HepG2 (cell line): ENCODE measurements around the gene ADGRL3. TPM values are rescaled to one million over a fixed set of nuclear protein-coding genes. Genes with fewer than 3 reads are reported as not detected.

Experiments
- ATAC-seq: fragments of 200-7000 bp; cut with Tn5 transposase; 3 replicates; pipeline ENCODE4 v1.9.1; 2020; ENCODE audit warnings: mild to moderate bottlenecking, moderate library complexity
- BruUV-seq: library from RNA; stranded (reverse); fragments of 400-500 nt; replicated peaks from 2 replicates; lab custom pipeline; 2021; lab: Mats Ljungman, UMichigan
- CTCF ChIA-PET: fragments of 300-600 bp; formaldehyde crosslinking; extraction: SDS; loops from one replicate; lab custom pipeline; 2021; ENCODE audit warnings: low total read pairs, inconsistent platforms, low intra/inter-chr PET ratio; lab: Yijun Ruan, JAX
- POLR2A ChIA-PET: fragments of 350-600 bp; sonication (Branson Sonifier 250); formaldehyde crosslinking; loops from one replicate; lab custom pipeline; 2020; ENCODE audit warnings: antibody characterized with exemption, inconsistent platforms; lab: Yijun Ruan, JAX
- DNase-seq: peaks from one replicate; pipeline ENCODE4 v3.0.0-alpha.2; 2015; ENCODE audit warnings: low spot score
- FAIRE-seq: peaks from 3 replicates; lab custom pipeline; 2011; peaks lifted over from hg19 to GRCh38; lab: Jason Lieb, UNC
- H2AFZ ChIP-seq: one replicate; pipeline ENCODE4 v1.6.1; 2011; ENCODE audit warnings: low read length, inconsistent platforms
- H3K27ac ChIP-seq: fragments of 300-600 bp; 3 replicates; pipeline ENCODE4 v1.8.0; 2011; ENCODE audit warnings: mixed run types, mild to moderate bottlenecking, mixed read lengths, low read length, inconsistent platforms; ENCODE audit not compliant: insufficient read depth; ENCODE audit errors: extremely low read length
- H3K27me3 ChIP-seq, 2 experiments: fragments of 200-600 bp in 1 of 2; 2 replicates in 1 of 2; 3 replicates in 1 of 2; pipeline versions ENCODE4 v1.6.0 to v1.8.0; 2011; ENCODE audit warnings: low read length in 2 of 2, mild to moderate bottlenecking in 2 of 2, moderate library complexity in 2 of 2, inconsistent platforms in 1 of 2; ENCODE audit not compliant: insufficient read depth in 2 of 2, control insufficient read depth in 1 of 2
- H3K36me3 ChIP-seq, 2 experiments: fragments of 200-600 bp in 1 of 2; replicated peaks in 1 of 2; 2 replicates in 1 of 2; 3 replicates in 1 of 2; pipeline versions ENCODE4 v1.5.1 to v1.8.0; 2011; ENCODE audit warnings: low read length in 2 of 2, inconsistent platforms in 1 of 2; ENCODE audit not compliant: insufficient read depth in 2 of 2, control insufficient read depth in 1 of 2
- H3K4me1 ChIP-seq: 2 replicates; pipeline ENCODE4 v1.5.1; 2012; ENCODE audit warnings: low read length, inconsistent platforms; ENCODE audit not compliant: insufficient read depth
- H3K4me2 ChIP-seq: 2 replicates; pipeline ENCODE4 v1.6.0; 2011; ENCODE audit warnings: low read depth, low read length, inconsistent platforms
- H3K4me3 ChIP-seq, 3 experiments: fragments of 200-600 bp in 1 of 3; sonication (generic), shearing (Covaris generic) in 1 of 3; replicated peaks in 1 of 3; 2 replicates each; pipeline ENCODE4 v1.5.1; 2011 to 2016; ENCODE audit warnings: low read length in 3 of 3, inconsistent platforms in 2 of 3, low read depth in 2 of 3, mild to moderate bottlenecking in 2 of 3, control low read depth in 1 of 3, mixed read lengths in 1 of 3; ENCODE audit not compliant: insufficient read depth in 1 of 3
- H3K79me2 ChIP-seq: one replicate; pipeline ENCODE4 v1.6.1; 2011; ENCODE audit warnings: low read length, inconsistent platforms; ENCODE audit not compliant: insufficient read depth
- H3K9ac ChIP-seq: 2 replicates; pipeline ENCODE4 v1.6.0; 2011; ENCODE audit warnings: mild to moderate bottlenecking, low read depth, low read length, inconsistent platforms; ENCODE audit not compliant: insufficient read depth
- H3K9me3 ChIP-seq: 2 replicates; pipeline ENCODE4 v1.5.1; 2012; ENCODE audit warnings: mild to moderate bottlenecking, low read length
- H4K20me1 ChIP-seq: 2 replicates; pipeline ENCODE4 v1.6.0; 2011; ENCODE audit warnings: inconsistent platforms, mild to moderate bottlenecking, low read length, moderate library complexity; ENCODE audit not compliant: insufficient read depth
- BORCS8-MEF2B ChIP-seq: sonication (generic); formaldehyde crosslinking; IDR thresholded peaks from 2 replicates; pipeline ENCODE4 v1.8.0; 2022; ENCODE audit warnings: mild to moderate bottlenecking, missing genetic modification reagents
- CAMTA2 ChIP-seq: sonication (generic); formaldehyde crosslinking; IDR thresholded peaks from 2 replicates; pipeline ENCODE4 v1.4.0; 2020; ENCODE audit warnings: mild to moderate bottlenecking, missing genetic modification reagents, borderline replicate concordance
- CHCHD3 ChIP-seq: sonication (generic); formaldehyde crosslinking; IDR thresholded peaks from 2 replicates; pipeline ENCODE4 v1.8.0; 2022; ENCODE audit warnings: mild to moderate bottlenecking, missing genetic modification reagents, moderate library complexity
- CHD2 ChIP-seq: IDR thresholded peaks from 2 replicates; pipeline ENCODE4 v1.6.1; 2011; ENCODE audit warnings: low read depth, low read length, improper control_type of control experiment
- EED ChIP-seq: sonication (generic); formaldehyde crosslinking; IDR thresholded peaks from 2 replicates; pipeline ENCODE4 v1.5.0; 2020; ENCODE audit warnings: mild to moderate bottlenecking, missing genetic modification reagents
- GPN1 ChIP-seq: sonication (generic); formaldehyde crosslinking; IDR thresholded peaks from 2 replicates; pipeline ENCODE4 v1.5.1; 2020; ENCODE audit warnings: missing genetic modification reagents, borderline replicate concordance
- HDAC1 ChIP-seq: sonication (generic); formaldehyde crosslinking; IDR thresholded peaks from 2 replicates; pipeline ENCODE4 v1.5.1; 2020; ENCODE audit warnings: mild to moderate bottlenecking, missing genetic modification reagents
- ISX ChIP-seq: sonication (generic); formaldehyde crosslinking; conservative IDR thresholded peaks from 2 replicates; pipeline ENCODE4 v1.5.0; 2020; ENCODE audit warnings: missing genetic modification reagents
- MAFF ChIP-seq: IDR thresholded peaks from 2 replicates; pipeline ENCODE4 v1.6.1; 2011; ENCODE audit warnings: low read depth, low read length, improper control_type of control experiment
- MXI1 ChIP-seq: IDR thresholded peaks from 3 replicates; pipeline ENCODE4 v1.6.1; 2012; ENCODE audit warnings: low read depth, low read length, inconsistent platforms, borderline replicate concordance
- NFKBIZ ChIP-seq: IDR thresholded peaks from 2 replicates; pipeline ENCODE4 v1.6.1; 2018; ENCODE audit warnings: missing genetic modification reagents, missing compliant biosample characterization
- NR2F1 ChIP-seq, 2 experiments: fragments of 450-650 bp in 1 of 2; formaldehyde crosslinking in 1 of 2; IDR thresholded peaks; 2 replicates each; pipeline versions ENCODE4 v1.5.0 to v1.6.1; 2016 to 2020; ENCODE audit warnings: mild to moderate bottlenecking in 1 of 2, missing compliant biosample characterization in 1 of 2, missing genetic modification reagents in 1 of 2, moderate library complexity in 1 of 2
- RFXAP ChIP-seq: sonication (generic); formaldehyde crosslinking; IDR thresholded peaks from 2 replicates; pipeline ENCODE4 v1.4.0; 2020; ENCODE audit warnings: missing genetic modification reagents, borderline replicate concordance
- ZFYVE20 ChIP-seq: sonication (generic); formaldehyde crosslinking; IDR thresholded peaks from 2 replicates; pipeline ENCODE4 v1.8.0; 2023; ENCODE audit warnings: low read depth, mild to moderate bottlenecking, moderate library complexity, missing genetic modification reagents, borderline replicate concordance
- ZNF205 ChIP-seq: IDR thresholded peaks from 2 replicates; pipeline ENCODE4 v1.6.1; 2018; ENCODE audit warnings: missing biosample characterization, missing genetic modification reagents
- ZNF30 ChIP-seq: sonication (generic); formaldehyde crosslinking; IDR thresholded peaks from 2 replicates; pipeline ENCODE4 v1.5.0; 2020; ENCODE audit warnings: mild to moderate bottlenecking, missing genetic modification reagents
- ZNF329 ChIP-seq: sonication (generic); formaldehyde crosslinking; IDR thresholded peaks from 2 replicates; pipeline ENCODE4 v1.9.0; 2021; ENCODE audit warnings: low read depth, mild to moderate bottlenecking, missing genetic modification reagents
- ZNF644 ChIP-seq: IDR thresholded peaks from 2 replicates; pipeline ENCODE4 v1.6.1; 2016; ENCODE audit warnings: low read depth
- ZNF670 ChIP-seq: sonication (generic); formaldehyde crosslinking; IDR thresholded peaks from 2 replicates; pipeline ENCODE4 v1.8.0; 2022; ENCODE audit warnings: mild to moderate bottlenecking, missing genetic modification reagents, borderline replicate concordance
- ZSCAN30 ChIP-seq: sonication (generic); formaldehyde crosslinking; IDR thresholded peaks from 2 replicates; pipeline ENCODE4 v1.5.0; 2020; ENCODE audit warnings: mild to moderate bottlenecking, missing genetic modification reagents
- WGBS: methylation state at CpG from one replicate; pipeline ENCODE4 v1.1.6; 2017; ENCODE audit warnings: low lambda C conversion rate; 5-methylcytosine and 5-hydroxymethylcytosine counted together
- in situ Hi-C: cut with HindIII; loops from 2 replicates; pipeline ENCODE4 v1.10.0; 2017; ENCODE audit warnings: low pct_unique_long_range_greater_than_20kb; ENCODE audit not compliant: extremely low pct_ligation_motif_present
- intact Hi-C: fragments of 100-400 bp; cut with micrococcal nuclease; formaldehyde crosslinking; loops from one replicate; pipeline ENCODE4 v1.10.0; 2022; ENCODE audit not compliant: unreplicated experiment
- polyA plus RNA-seq, 8 experiments: library from polyadenylated mRNA; depleted of rRNA in 3 of 8; stranded (reverse) in 7 of 8; unstranded in 1 of 8; fragments of >200 nt; fragmentation: Illumina TruSeq in 4 of 8; extraction: Trizol in 4 of 8; gene quantifications; 2 replicates each; pipeline versions ENCODE4 v1.2.1 to v1.2.3, GENCODE V29; 2011 to 2016; ENCODE audit warnings: low read depth in 4 of 8, missing spikeins in 1 of 8, mixed read lengths in 1 of 8; ENCODE audit not compliant: insufficient read depth in 1 of 8
- total RNA-seq, 5 experiments: library from RNA; depleted of rRNA; stranded (reverse); fragments of >200 nt; fragmentation: Illumina TruSeq; extraction: Trizol; gene quantifications; 2 replicates each; pipeline ENCODE4 v1.2.3, GENCODE V29; 2016; ENCODE audit warnings: low read depth in 1 of 5

ADGRL3 gene
- total and polyA plus RNA-seq, 2 of the 13 experiments (the other 11 are each of a cell fraction or from before 2014, with no cell fraction given): 0.04 to 0.05 TPM

GRCh38 chr4:61896634-61897033 lies 696.5 kb downstream of the ADGRL3 start:
- no peak for FAIRE-seq
- ChIA-PET POLR2A (no interaction called here), CTCF (no interaction called here)
- Histone ChIP-seq H3K27me3 (no peaks in the 10 kb centered on the region), H3K9ac (no peak overlapping the region), H3K4me2 (no peak overlapping the region), H4K20me1 (no peaks in the 10 kb centered on the region), H2AFZ (no peak overlapping the region), H3K36me3 (no peaks in the 10 kb centered on the region), H3K4me1 (no peaks in the 10 kb centered on the region), H3K79me2 (no peaks in the 10 kb centered on the region), H3K27ac (no peak overlapping the region), H3K4me3 (no peak overlapping the region), H3K9me3 (no peaks in the 10 kb centered on the region)
- BruUV-seq: no TSS peak
- in situ Hi-C loops (no loop called here), intact Hi-C loops (no loop called here)
- WGBS: 0% methylated on average over 2 of the region's 2 CpGs
- ATAC-seq: no peak
- DNase-seq: no peak
- TF ChIP-seq ZSCAN30 (CRISPR knock-in tag) (no peak), ZNF30 (no peak), ZNF670 (CRISPR knock-in tag) (no peak), EED (no peak), CAMTA2 (CRISPR knock-in tag) (no peak), ZFYVE20 (no peak), ZNF329 (CRISPR knock-in tag) (no peak), NR2F1 (CRISPR knock-in tag; IDR thresholded peaks at IDR 0.05) (no peak), HDAC1 (CRISPR knock-in tag) (no peak), ZNF644 (CRISPR knock-in tag) (no peak), ZNF205 (CRISPR knock-in tag) (no peak), CHCHD3 (CRISPR knock-in tag) (no peak), MAFF (no peak), ISX (no peak), RFXAP (CRISPR knock-in tag) (no peak), BORCS8-MEF2B (CRISPR knock-in tag) (no peak), CHD2 (no peak), MXI1 (no peak), NFKBIZ (CRISPR knock-in tag) (no peak), GPN1 (no peak)
